Endodermal cell (in vitro differentiated cells): ENCODE results near the gene CENPL. TPM values are rescaled to one million over a fixed set of nuclear protein-coding genes. Genes with fewer than 3 reads are reported as not detected.

Experiments used
- DNase-seq: peaks from one replicate; pipeline ENCODE4 v3.0.0-alpha.2; 2017
- H3K27ac ChIP-seq: 2 replicates; pipeline ENCODE4 v1.5.1; 2013; ENCODE audit warnings: mild to moderate bottlenecking, low read depth, low read length, moderate library complexity
- H3K27me3 ChIP-seq: 2 replicates; pipeline ENCODE4 v1.6.1; 2013; ENCODE audit warnings: mild to moderate bottlenecking, low read length, moderate library complexity; ENCODE audit not compliant: insufficient read depth, control insufficient read depth, poor library complexity, severe bottlenecking
- H3K36me3 ChIP-seq: 2 replicates; pipeline ENCODE4 v1.7.0; 2013; ENCODE audit warnings: mild to moderate bottlenecking, low read length, moderate library complexity; ENCODE audit not compliant: control insufficient read depth, insufficient read depth
- H3K4me1 ChIP-seq: one replicate; pipeline ENCODE4 v1.7.0; 2013; ENCODE audit warnings: low read length; ENCODE audit not compliant: control insufficient read depth, insufficient read depth
- H3K4me3 ChIP-seq: 2 replicates; pipeline ENCODE4 v1.5.1; 2013; ENCODE audit warnings: mild to moderate bottlenecking, low read length, moderate library complexity
- H3K9ac ChIP-seq: 2 replicates; pipeline ENCODE4 v1.6.1; 2013; ENCODE audit warnings: mild to moderate bottlenecking, low read length, moderate library complexity; ENCODE audit not compliant: poor library complexity, severe bottlenecking; ENCODE audit errors: extremely low read depth
- H3K9me3 ChIP-seq: 2 replicates; pipeline ENCODE4 v1.6.1; 2013; ENCODE audit warnings: mild to moderate bottlenecking, low read length, moderate library complexity; ENCODE audit not compliant: control insufficient read depth
- H3K27ac Mint-ChIP-seq: 2 replicates; pipeline ENCODE4 v1.8.0; 2020; ENCODE audit warnings: mixed read lengths
- H3K27me3 Mint-ChIP-seq: 2 replicates; pipeline ENCODE4 v1.8.0; 2021; ENCODE audit warnings: mild to moderate bottlenecking, mixed read lengths; ENCODE audit not compliant: insufficient read depth
- H3K36me3 Mint-ChIP-seq: 2 replicates; pipeline ENCODE4 v1.8.0; 2020; ENCODE audit warnings: low read depth, mixed read lengths
- H3K4me1 Mint-ChIP-seq: 2 replicates; pipeline ENCODE4 v1.8.0; 2020; ENCODE audit warnings: mixed read lengths
- H3K4me3 Mint-ChIP-seq: 2 replicates; pipeline ENCODE4 v1.8.0; 2020; ENCODE audit warnings: mild to moderate bottlenecking, moderate library complexity, mixed read lengths
- H3K9me3 Mint-ChIP-seq: 2 replicates; pipeline ENCODE4 v1.8.0; 2020; ENCODE audit warnings: mild to moderate bottlenecking, mixed read lengths
- CTCF ChIP-seq: fragments of 200-600 bp; sonication (generic); conservative IDR thresholded peaks from 2 replicates; pipeline ENCODE4 v1.5.0; 2021; ENCODE audit warnings: antibody characterized with exemption, mild to moderate bottlenecking
- WGBS, 2 experiments: methylation state at CpG; one replicate each; pipeline versions ENCODE4 v1.1.5 to v1.1.7; 2013; ENCODE audit warnings: missing lambda C conversion rate in 2 of 2, mixed read lengths in 1 of 2; ENCODE audit not compliant: insufficient coverage in 1 of 2, insufficient read length in 1 of 2; 5-methylcytosine and 5-hydroxymethylcytosine counted together
- total RNA-seq, 2 donors: library from RNA; stranded (reverse); fragmentation: NEBNext Ultra II Directional in 1 of 2; extraction: Animal tissue kit (Norgen Biotek cat#: 25700) in 1 of 2; gene quantifications; 2 replicates in 1 of 2; 3 replicates in 1 of 2; pipeline ENCODE4 v1.2.1, GENCODE V29; 2021

CENPL gene
- total RNA-seq, 2 donors from 2014 or later = 15.8 to 18.9 TPM

GRCh38 chr1:173867753-173868265 lies 43.1 kb upstream of the CENPL start, which contains the start of gene GAS5:
Gene GAS5, minus strand, starts transcription at chr1:173867989.
- Mint-ChIP-seq H3K36me3 (peaks cover 70% of the 10 kb centered on the region), H3K9me3 (no peaks in the 10 kb centered on the region), H3K27me3 (no peaks in the 10 kb centered on the region), H3K4me3 (peak within 1 kb of the TSS; percentile 96), H3K4me1 (peaks cover 37% of the 10 kb centered on the region), H3K27ac (peak within 1 kb of the TSS; percentile 99)
- Histone ChIP-seq H3K4me3 (peak within 1 kb of the TSS; percentile 99), H3K9me3 (no peaks in the 10 kb centered on the region), H3K9ac (peak within 1 kb of the TSS; percentile 100), H3K27ac (peak within 1 kb of the TSS; percentile 82), H3K36me3 (peaks cover 66% of the 10 kb centered on the region), H3K4me1 (no peaks in the 10 kb centered on the region), H3K27me3 (no peaks in the 10 kb centered on the region)
- 0% methylated on average over 6 to 29 of the region's 30 CpGs for WGBS, 2 experiments
- TF ChIP-seq CTCF = no peak
- peak; percentile 100 for DNase-seq

- Histone ChIP-seq H3K36me3 (peaks cover 63% of the 10 kb centered on the region), H3K4me3 (peak overlapping the region; percentile 99), H3K9ac (peak overlapping the region; percentile 100), H3K9me3 (no peaks in the 10 kb centered on the region), H3K4me1 (no peaks in the 10 kb centered on the region), H3K27ac (peak overlapping the region; percentile 82), H3K27me3 (no peaks in the 10 kb centered on the region)
- peak overlapping the region; percentile 96 for H3K4me3 Mint-ChIP-seq
- H3K36me3 Mint-ChIP-seq = peaks cover 67% of the 10 kb centered on the region
- H3K27ac Mint-ChIP-seq = peak overlapping the region; percentile 99
- H3K27me3 Mint-ChIP-seq = no peaks in the 10 kb centered on the region
- H3K9me3 Mint-ChIP-seq = no peaks in the 10 kb centered on the region
- no peak for TF ChIP-seq CTCF
- 0 to 2% methylated on average over 13 to 32 of the region's 32 CpGs for WGBS, 2 experiments
- peaks cover 37% of the 10 kb centered on the region for H3K4me1 Mint-ChIP-seq
- no peak for DNase-seq
Measured at GRCh38 chr1:173867141-173867752, 42.6 kb upstream of the CENPL start.

- H3K36me3 ChIP-seq = peaks cover 62% of the 10 kb centered on the region
- TF ChIP-seq CTCF = no peak
- no peaks in the 10 kb centered on the region for H3K4me1 ChIP-seq
- Mint-ChIP-seq H3K9me3 (no peaks in the 10 kb centered on the region), H3K4me3 (peak overlapping the region; percentile 96), H3K36me3 (peaks cover 64% of the 10 kb centered on the region), H3K27ac (peak overlapping the region; percentile 99), H3K27me3 (no peaks in the 10 kb centered on the region), H3K4me1 (peaks cover 37% of the 10 kb centered on the region)
- 0% methylated on average over 2 of the region's 2 CpGs for WGBS, 2 experiments
- peak overlapping the region; percentile 100 for H3K9ac ChIP-seq
- no peak for DNase-seq
- H3K9me3 ChIP-seq = no peaks in the 10 kb centered on the region
- peak overlapping the region; percentile 82 for H3K27ac ChIP-seq
- no peaks in the 10 kb centered on the region for H3K27me3 ChIP-seq
- peak overlapping the region; percentile 99 for H3K4me3 ChIP-seq
Measured at GRCh38 chr1:173866413-173867115, 41.9 kb upstream of the CENPL start.
